HG03025 (cell line): ENCODE data around the gene CHDH.

Experiments used
- ATAC-seq: cut with Tn5 transposase; IDR thresholded peaks from one replicate; pipeline ENCODE4 v1.9.1; 2021; ENCODE audit warnings: mild to moderate bottlenecking, moderate library complexity; ENCODE audit not compliant: unreplicated experiment, low FRiP score

The CHDH gene

DNA sequence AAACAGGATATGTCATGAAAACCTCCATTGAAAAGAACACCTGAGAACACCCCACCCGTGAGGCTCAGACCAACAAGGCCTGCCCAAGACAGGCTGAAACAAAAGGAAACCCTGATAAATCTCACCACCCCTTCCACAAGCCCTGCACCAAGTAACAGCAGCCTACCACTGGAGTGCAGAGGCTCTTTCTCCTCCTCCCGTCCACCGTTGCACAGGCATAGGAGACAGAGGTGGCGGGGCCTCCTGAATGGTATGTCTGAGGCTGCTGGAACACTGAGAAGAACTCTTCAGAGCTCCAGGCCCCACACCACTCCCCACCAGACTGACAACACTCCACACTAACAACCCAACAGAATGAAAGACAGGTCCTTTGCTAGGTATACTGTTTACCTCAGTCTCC lies 21.4 kb downstream of the CHDH start:
- no peak for ATAC-seq

GRCh38 chr3:53823956-53824657 lies 22.1 kb downstream of the CHDH start:
- no peak for ATAC-seq

DNA sequence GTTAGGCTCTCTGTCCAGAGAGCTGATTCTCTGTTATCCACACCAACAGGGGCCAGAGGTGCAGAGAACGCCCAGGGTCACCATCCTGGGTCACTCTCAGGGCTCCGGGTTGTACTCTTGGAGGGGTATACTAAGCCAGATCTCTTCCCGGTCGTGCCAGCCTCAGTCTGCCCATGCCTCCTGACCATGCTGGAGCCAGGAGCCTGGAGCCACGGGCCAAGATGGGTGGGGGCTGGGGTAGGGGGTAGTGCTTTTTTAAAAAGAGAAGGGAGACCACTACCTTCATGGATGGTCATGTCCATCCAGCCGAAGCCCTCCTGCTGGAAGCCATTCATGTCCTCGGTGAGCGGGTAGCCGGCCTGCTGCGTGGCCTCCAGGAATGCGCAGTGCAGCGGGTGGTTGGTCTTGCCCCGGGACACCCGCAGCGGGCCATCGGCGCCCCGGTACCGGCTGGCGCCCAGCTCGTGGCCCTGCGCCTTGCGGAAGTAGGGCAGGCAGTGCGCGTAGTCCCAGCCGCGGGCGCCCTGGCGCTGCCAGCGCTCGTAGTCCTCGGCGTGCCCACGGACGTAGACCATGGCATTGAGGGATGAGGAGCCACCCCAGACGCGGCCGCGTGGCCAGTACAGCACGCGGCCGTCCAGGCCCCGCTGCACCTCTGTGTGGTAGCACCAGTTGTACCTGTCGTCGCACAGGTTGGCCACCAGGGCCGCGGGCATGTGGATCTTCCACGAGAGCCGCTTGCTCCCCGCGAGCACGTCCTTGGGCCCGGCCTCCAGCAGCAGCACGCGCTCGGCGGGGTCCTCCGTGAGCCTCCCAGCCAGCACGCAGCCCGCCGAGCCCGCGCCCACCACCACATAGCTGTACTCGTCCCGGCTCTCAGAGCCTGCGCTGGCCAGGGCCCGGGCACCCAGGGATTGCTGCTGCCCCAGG lies 22.9 kb downstream of the CHDH start:
- no peak for ATAC-seq

DNA sequence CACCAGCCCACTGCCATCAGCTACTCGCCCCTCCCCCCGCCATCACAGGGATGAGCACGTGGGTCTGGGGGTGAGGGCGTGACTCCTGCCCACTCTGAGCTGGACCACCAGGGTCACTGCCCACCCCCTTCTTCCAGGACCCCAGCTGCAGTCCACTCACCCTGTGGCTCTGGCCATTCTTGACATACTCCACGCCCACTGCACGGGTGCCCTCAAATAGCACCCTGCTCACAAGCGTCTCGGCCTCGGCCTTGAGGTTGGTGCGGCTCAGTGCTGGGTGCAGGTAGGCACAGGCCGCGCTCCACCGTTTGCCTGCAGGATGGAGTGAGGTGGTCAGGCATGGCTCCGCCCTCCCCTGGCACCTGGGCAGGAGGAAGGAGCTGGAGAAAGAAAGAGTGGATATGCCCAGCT lies 23.9 kb downstream of the CHDH start:
- no peak for ATAC-seq

- peak; percentile 51 for ATAC-seq
These were observed 24.5 kb downstream of the CHDH start for GRCh38 chr3:53821631-53822121.

DNA sequence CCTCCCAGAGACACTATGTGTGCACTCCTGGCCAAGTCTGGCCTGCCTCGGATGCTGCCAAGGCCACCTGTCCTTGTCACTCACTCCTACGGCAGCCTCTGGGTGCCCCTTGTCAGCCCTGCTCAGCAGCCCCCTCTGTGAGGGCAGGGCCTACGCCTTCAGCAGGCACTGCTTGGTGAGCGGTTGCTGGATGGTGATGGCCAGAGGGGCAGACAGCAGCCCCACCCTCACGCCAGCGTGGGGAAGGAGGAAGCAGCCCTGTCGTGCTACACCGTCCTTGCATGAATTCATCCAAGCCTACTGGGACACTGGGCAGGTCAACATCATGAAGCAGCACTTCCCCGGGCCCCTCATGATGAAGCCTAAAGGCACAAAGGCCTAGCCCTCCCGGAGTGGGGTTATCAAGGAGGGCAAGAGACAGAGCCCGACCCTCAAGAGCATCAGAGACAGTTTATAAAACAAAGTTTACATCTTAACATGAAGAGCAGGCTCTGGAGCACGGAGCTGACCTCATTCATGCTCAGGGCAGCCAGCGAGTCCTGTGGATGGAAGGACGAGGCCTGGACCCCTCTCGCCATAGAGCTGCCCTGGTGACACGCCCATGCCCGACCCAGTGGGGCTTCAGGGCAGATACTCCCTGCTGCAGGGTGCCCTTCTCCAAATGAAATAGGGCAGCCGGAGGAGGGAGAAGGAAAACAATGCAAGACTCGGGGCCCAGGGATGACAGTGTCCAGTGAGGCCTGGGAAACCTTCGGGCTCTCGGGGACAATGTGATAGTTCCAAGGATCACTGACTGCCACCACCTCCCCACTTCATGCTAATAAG lies 25.3 kb downstream of the CHDH start:
- ATAC-seq: no peak

GRCh38 chr3:53820084-53820483 lies 26.1 kb downstream of the CHDH start:
- ATAC-seq: no peak

DNA sequence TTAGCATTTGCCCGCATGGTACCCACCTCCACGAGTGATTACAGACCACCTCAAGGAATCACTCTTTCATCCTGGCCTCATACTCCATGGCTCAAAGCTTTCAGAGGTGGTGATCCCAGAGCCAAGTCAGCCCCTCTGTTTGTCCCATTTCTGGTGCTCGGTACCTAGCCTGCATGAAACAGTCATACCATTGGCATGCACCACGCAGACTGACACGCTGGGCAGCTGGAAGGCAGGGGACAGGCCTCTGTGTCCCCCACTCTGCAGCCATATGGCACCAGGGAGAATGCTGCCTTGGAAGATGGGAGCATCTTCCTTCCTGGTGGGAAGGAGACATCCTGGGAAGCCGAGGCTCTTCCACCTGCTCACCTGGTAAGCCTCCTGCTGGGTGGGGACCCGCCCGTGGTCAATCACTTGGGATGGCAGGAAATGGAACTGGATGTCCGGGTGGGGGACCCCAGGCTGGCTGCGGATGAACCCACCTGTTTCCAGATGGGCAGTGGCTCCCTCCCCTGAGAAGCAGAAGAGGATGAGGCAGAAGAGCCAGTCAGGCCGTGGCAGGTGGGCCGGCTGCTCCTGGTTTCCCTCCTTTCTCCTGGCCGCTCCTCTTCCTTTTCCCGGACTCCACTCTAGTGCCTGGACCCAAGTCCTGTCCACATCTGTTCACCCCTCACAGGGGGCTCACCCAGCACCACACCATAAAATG lies 26.9 kb downstream of the CHDH start:
- no peak for ATAC-seq

DNA sequence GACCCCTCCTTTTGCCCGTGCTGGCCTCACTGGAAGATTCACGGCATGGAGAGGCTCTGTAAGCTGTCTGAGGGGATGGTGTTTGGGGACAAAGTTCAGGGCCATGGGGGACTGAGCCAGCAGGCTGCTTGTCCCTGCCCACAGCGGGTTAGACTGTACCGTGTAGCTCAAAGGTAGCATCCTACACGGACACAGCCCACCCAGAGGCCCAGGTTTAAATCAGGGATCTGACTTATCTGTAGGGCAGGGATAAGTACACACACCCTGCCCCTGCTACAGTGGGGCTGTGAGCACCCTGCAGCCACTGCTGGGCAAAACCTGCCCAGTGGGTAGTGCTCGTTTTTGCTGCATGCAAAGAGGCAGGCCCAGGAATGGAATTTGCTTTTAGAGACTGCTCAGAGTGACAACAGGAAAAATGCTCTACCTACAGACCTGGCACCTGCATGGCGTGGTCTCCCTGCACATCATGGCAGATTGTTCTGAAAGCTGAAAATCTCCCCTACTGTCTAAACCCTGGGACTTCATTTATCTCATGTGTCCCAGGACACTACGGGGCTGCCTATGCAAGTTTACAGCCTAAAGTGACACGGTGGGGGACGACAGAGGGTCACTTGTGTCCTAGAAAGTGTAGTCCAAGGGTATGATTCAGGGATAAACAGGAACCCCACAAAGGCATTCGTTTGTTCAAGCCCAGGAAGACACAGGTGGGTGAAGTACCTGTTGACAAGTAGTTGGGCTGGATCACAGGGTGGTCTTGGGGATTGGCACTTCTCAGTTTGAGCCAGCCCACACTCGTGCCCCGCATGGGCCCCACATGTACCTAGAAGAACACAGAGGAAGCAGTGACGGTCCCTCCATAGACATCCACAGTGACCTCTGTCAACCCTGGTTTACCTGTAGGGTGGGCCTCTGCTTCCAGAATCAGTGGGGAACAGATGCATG lies 27.7 kb downstream of the CHDH start:
- ATAC-seq: no peak

- ATAC-seq: no peak
These were observed 28.4 kb downstream of the CHDH start for GRCh38 chr3:53817809-53818208.

DNA sequence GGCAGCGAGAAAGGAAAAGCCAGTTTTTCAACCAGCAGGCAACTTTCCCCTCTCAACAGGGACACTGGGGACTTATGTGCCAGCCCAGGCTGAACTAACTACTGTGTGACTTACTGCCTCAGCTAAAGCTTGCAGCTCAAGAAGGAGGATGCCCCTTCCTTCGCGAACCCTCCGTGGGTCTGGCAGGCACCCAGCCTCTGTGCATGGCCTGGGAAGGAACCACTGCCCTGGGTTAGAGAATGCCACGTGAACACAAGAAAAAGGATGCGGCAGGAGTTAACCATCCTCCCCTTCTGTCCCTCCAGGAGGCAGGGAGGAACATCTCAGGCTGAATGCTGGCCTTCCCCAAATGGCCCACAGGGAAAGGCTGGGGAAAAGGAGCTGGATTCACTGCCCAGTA lies 29.0 kb downstream of the CHDH start:
- ATAC-seq: no peak

DNA sequence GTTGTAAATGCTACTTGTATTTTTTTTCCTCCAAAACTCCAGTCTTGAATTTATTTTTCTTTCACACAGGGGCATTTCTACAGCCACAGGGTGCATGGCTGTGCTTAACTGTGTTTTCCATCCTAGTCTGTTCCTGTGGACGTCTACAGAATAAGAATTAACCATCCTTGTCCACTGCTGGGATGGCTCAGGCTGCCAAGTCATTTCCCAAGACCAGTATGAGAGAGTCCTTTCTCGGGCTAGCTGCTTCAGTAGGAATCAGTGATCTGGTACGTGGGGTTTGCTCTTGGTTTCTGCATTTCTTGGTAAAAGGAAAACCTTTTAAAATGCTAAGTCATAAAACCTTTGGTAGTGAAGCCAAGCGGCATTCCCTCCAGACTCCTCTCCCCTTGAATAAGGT lies 29.8 kb downstream of the CHDH start:
- ATAC-seq: no peak

DNA sequence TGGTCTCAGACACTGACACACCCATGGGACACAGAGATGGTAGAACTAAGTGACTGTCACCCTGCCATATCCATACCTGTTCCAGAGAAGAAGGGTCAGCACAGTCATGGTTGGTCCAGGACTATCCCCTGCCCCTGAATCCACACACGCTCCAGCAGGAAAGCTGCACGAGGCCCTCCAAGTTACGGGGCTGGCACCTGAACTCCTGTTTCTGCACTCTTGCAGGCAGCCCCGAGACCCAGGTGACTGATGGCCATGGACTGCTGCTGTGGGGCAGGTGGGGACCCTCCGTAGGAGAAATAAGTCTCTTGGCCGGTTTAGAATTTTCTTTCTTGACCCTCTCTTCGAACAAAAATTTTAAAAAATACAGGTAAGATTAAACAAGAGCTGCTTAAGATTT lies 30.6 kb downstream of the CHDH start:
- ATAC-seq: no peak

DNA sequence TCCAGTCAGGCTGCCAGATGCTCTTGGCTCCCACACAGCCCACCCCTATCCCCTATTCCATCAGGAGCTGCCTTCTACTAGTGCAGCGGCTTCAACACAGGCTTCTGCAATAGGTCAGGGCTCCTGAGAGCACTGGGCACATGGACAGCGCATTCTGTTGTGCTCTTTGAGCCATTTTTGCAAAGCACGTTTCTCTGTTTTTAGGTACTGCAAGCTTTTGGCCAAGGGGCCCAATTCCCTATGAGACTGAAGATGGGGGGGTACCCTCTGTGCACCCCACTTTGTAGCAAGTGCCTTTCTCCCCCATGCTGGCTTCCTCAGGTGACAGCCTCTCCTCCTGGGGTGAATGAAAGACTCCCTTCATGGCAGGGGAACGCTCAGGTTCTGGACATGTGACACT lies 31.2 kb downstream of the CHDH start:
- ATAC-seq: no peak

DNA sequence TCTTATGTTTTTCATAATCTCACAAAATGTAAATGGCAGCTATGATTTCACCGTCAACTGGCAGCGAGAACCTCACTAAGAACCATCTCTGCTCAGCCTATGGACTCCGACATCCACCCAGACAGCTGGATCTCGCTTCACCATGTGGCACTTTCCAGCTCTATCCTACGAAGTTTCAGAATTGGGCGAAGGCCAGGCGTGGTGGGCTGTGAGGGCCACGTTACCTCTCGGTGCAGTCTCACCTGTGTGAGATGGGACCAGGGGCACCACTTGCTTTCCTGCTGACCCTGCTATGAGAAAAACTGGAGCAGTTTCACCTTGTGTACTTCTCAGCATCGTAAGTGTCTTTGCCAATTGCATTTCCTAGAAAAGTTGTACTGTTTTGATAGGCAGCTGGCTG lies 32.3 kb downstream of the CHDH start:
- no peak for ATAC-seq

DNA sequence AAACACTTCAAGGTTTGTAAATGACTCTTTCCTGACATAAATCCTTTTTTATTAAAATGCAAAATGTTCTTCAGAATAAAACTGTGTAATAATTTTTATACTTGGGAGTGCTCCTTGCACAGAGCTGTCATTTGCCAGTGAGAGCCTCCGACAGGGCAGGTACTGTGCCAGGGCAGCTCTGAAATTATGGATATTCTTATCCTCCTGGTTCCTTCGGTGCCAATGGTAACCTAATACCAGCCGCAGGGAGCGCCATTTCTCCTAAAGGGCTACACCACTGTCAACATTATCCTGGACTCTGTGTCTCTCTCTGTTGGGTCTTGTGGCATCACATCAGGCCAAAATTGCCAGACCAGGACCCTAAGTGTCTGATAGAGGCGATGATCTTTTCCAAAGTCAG lies 33.0 kb downstream of the CHDH start:
- no peak for ATAC-seq

DNA sequence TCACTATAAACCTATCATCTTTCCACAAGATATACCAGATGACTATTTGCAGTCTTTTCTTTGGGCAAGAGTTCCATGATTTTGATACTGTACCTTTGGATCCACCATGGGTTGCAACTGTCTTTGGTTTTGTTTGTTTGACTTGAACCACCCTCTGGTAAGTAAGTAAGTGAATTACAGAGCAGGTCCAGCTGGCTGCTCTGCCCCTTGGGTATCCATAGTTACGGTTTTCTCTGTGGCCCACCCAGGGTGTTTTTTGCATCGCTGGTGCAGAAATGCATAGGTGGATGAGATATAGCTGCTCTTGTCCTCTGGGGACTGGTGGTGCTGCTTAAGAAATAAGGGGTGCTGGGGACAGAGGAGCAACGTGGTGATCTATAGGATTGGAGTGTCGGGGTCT lies 33.8 kb downstream of the CHDH start:
- ATAC-seq: no peak

DNA sequence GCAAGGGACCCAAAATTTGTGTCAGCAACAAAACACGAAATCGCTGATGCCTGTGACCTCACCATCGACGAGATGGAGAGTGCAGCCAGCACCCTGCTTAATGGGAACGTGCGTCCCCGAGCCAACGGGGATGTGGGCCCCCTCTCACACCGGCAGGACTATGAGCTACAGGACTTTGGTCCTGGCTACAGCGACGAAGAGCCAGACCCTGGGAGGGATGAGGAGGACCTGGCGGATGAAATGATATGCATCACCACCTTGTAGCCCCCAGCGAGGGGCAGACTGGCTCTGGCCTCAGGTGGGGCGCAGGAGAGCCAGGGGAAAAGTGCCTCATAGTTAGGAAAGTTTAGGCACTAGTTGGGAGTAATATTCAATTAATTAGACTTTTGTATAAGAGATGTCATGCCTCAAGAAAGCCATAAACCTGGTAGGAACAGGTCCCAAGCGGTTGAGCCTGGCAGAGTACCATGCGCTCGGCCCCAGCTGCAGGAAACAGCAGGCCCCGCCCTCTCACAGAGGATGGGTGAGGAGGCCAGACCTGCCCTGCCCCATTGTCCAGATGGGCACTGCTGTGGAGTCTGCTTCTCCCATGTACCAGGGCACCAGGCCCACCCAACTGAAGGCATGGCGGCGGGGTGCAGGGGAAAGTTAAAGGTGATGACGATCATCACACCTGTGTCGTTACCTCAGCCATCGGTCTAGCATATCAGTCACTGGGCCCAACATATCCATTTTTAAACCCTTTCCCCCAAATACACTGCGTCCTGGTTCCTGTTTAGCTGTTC lies 34.9 kb downstream of the CHDH start:
- no peak for ATAC-seq
